HG03045 (cell line): Measurements from ENCODE around the gene SLC9C1.
"Not testable (repeated sequence)": the region's sequence is repeated elsewhere in the genome, so short reads cannot be mapped to it uniquely, and the experiment has no call there.

Source experiments
- ATAC-seq: cut with Tn5 transposase; IDR thresholded peaks from one replicate; pipeline ENCODE4 v1.9.1; 2021; ENCODE audit warnings: mild to moderate bottlenecking, moderate library complexity; ENCODE audit not compliant: unreplicated experiment

The SLC9C1 gene

GRCh38 chr3:112199622-112200316 is 94.2 kb downstream of the SLC9C1 start:
- ATAC-seq, result no peak

DNA sequence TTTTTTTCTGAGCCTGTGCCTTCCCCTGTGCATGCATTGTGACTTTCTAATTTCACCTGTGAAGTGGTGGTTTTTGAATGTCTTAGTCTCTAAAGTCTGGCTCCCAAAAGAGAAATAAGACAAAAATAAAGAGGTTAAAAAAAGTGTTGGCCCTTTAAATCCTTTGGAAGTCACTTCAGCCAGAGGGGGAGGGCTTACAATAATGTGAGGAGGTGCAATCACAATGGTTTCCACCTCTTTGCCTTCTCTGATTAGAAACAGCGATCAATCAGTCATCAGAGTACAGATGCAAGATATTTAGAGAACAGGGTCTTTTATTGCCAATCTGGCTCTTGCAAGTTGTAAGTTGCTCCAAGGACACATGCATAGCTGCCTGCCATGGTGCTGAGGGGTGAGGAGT is 96.9 kb downstream of the SLC9C1 start:
- ATAC-seq, result no peak

DNA sequence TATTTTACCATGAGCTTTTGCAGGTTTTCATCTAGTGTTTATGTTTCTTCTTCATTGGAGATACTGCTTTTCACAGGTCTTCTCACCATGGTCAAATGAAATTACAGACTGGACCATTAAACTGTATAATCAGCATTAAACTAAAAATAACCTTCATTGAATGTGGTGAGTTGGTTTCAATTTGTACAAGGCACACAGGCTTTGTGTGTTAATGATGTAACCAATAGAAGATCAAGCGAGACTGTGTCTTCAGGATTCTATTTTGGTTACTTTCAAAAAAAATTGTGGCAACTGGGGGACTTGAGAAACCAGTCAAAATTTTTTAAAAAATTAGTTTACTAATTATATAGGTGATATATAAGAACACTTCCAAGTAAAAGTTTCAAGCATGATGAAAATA is 106.7 kb downstream of the SLC9C1 start:
- ATAC-seq, result no peak

DNA sequence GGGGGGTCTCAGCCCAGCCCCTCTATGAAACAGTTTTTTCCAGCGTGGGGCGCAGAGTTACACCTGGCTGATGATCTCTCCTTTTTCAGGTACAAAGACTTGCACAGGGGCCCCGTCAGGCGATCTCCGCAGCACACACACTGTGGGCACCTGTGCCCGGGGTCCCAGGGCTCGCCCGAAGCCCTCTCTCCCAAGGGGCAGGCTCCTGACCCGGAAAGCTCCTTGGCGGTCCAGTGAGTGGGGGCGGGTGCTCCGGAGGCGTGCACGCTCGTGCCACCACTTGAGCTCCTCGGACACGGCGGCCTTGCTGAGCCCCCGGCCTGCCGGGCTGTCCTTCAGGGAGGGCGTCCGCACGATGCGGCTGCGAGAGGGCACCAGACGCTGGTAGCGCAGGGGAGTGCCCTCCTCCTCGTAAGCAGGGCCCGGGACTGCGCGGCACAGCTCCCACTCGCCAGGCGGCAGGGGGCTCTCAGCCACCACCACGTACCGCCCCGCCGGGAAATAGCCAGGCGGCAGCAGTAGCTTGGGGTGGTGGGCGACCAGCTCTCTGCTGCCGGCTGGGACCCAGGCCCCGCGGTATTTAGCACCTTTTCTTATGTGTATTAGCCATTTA is 108.5 kb downstream of the SLC9C1 start:
- not testable (repeated sequence) for ATAC-seq

DNA sequence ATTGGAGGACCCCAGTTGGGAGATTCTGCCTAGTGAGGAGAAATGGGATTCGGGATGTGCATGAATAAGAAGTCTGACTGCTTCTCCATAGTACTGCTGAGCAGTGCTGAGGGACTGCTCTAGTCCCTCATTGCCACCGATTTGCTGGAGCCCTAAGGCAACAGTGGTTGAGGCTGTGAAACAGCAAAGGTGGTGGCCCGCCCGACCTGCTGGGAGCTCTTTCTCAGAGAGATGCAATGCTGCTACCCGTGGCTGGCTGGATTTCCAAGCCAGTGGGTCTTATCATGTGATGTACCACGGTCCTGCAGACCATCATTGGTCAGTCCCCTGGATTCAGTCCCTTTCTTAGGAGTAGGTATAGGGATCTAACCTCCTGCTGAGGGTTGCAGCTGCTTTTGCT is 118.4 kb downstream of the SLC9C1 start:
- no peak for ATAC-seq

DNA sequence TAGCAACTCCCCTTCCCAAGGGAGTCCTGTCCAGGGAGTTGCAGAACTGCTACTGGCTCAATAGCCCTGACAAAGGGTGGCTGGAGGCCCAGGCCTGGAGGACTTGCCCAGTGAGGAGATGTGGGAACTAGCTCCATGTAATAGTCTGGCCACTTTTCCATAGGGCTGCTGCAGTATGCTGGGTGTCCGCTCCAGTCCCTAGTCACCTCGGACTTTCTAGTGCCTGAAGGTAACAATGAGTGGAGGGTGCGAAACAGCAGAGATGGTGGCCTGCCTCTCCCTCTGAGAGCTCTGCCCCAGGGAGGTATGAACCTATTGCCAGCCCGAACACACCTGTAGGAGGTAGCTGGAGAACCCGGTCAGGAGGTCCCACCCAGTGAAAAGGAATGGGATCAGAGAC is 119.0 kb downstream of the SLC9C1 start:
- ATAC-seq, result no peak

DNA sequence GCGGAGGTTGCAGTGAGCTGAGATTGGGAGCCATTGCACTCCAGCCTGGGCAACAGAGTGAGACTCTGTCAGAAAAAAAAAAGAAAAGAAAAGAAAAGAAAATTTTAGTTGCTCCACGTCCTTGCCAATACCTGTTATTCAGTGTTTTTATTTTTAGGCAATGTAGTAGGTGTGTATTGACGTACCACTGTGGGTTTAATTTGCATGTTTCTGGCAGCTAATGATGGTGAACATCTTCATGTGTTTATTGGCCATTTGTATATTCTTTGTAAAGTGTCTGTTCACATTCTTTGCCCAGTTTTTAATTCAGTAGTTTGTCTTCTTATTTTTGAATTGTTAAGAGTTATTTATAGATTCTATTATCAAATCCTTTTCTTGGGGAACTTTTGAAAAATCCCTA is 122.9 kb downstream of the SLC9C1 start:
- ATAC-seq, result no peak

- no peak for ATAC-seq
These were observed 124.0 kb downstream of the SLC9C1 start for GRCh38 chr3:112170046-112170445.

- ATAC-seq, result peak; percentile 57
These were observed 126.3 kb downstream of the SLC9C1 start for GRCh38 chr3:112167758-112168157.

DNA sequence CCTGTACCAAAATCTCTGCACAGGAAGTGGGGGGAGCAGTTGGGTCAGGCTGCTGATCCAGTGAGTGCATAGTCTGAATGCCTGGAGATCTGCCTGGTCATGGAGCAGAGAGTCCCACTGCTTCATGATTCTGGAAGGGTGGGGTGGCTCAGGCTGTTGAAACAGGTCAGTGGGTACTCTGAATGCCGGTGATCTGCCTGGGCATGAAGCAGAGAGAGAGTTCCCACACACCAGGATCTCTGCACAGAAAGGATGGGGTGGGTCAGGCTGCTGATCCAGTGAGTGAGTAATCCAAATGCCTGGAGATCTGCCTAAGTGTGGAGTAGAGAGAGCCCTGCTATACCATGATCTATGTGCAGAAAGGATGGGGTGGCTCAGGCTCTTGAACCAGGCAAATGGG is 144.9 kb downstream of the SLC9C1 start:
- no peak for ATAC-seq

DNA sequence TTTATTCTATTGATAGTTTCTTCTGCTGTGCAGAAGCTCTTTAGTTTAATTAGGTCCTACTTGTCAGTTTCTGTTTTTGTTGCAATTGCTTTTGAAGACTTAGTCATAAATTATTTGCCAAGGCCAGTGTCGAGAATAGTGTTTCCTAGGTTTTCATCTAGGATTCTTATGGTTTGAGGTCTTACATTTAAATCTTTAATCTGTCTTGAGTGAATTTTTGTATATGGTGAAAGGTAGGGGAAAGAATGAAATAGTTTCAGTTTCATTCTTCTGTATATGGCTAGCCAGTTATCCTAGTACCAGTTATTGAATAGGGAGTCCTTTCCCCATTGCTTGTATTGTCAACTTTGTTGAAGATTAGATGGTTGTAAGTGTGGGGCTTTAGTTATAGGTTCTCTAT is 150.3 kb downstream of the SLC9C1 start:
- ATAC-seq, result no peak

DNA sequence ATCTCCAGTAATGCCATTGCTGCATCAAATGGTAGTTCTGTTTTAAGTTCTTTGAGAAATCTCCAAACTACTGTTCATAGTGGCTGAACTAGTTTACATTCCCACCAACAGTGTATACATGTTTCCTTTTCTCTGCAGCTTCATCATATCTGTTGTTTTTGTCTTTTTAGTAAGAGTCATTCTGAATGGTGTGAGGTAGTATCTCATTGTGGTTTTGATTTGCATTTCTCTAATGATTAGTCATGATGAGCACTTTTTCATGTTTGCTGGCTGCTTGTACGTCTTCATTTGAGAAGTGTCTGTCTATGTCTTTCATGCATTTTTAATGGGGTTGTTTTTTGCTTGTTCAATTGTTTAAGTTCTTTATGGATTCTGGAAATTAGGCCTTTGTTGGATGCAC is 150.8 kb downstream of the SLC9C1 start:
- ATAC-seq, result no peak

GRCh38 chr3:112141293-112141692 is 152.7 kb downstream of the SLC9C1 start:
- no peak for ATAC-seq

DNA sequence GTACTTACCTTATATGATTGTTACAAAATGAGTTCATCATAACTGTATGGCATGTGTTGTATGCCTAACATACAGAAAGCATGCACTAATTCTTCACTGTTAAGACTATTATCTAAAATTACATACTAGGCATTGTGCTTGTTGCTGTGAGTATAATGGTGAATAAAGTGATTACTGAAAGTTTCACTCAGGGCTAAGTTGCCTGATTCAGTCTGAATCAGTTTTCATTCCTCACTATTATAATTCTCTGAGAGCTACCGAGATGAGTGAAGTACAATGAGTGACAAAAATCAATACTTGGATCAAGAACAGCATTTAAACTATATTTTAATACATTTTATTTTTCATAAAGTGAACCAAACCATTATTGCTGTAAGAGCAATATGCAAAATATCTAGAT is 153.4 kb downstream of the SLC9C1 start:
- ATAC-seq, result no peak

DNA sequence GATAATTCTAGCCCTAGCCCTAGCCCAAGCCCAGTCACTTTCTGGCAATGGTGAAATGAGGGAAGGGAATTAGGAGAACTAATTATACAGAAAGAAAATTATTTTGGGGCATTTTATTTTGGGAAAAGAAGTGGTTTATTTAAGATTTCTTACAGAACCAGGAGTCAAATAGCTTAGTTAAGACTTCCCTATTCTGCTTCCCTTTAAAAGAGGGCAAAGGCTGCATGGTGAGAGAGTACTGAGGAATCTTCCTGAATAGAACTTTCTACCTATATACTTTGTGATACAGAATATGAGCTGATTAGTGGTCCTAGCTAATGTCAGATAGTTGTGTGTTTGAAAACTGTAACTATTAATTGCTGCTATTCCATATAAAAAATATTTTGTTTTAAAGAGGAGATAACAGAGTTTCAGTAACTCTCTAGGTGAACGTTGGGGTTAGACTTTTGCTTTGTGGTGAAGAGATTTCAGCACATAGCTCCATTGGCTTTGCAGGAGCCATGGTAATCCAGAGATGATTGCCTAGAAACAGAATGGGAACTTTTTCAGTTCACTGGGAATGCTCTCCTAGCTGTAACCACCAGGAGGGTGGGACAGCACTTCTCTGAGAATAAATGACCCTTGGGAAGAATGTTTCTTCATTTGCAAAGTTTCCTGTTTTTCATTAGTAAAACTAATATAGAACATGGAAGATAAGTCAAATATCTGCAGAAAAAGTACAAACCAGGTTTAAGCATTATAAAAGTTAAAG is 155.6 kb downstream of the SLC9C1 start:
- no peak for ATAC-seq

GRCh38 chr3:112137781-112138180 is 156.2 kb downstream of the SLC9C1 start:
- ATAC-seq, result no peak

DNA sequence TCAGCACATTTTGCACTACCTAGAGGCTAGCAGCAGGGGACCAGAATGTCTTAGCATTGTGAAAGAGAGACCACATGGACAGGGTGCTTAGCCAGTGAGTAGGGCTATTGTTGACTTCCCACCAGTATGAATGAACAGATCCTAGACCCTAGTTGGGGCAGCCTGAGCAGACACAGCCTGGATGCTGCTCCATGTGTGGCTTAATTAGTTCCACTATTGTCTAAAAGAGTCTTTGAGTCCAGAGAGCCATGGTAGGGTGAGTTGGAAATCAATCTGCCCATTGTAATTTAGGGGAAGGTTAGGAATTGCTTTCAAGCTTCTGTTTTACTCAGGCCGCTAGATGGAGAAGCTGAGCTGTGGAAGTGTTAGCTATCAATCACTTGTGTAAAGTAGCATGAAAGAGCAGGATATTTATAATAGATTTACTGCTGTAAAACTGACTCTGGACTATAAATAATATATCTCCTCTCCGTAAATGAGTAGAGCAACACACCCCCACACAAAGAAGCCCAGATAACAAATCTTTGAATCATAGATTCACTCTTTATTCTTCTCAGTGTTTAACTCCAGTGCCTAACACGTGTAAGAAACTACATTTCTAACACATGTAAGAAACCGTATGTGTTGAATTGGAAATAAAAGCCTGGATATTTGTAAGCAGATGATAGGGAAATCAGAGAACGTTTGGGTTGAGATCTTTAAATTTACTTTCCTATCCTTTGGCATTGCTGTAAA is 156.9 kb downstream of the SLC9C1 start:
- no peak for ATAC-seq

- no peak for ATAC-seq
These were observed 158.0 kb downstream of the SLC9C1 start for GRCh38 chr3:112136046-112136445.

DNA sequence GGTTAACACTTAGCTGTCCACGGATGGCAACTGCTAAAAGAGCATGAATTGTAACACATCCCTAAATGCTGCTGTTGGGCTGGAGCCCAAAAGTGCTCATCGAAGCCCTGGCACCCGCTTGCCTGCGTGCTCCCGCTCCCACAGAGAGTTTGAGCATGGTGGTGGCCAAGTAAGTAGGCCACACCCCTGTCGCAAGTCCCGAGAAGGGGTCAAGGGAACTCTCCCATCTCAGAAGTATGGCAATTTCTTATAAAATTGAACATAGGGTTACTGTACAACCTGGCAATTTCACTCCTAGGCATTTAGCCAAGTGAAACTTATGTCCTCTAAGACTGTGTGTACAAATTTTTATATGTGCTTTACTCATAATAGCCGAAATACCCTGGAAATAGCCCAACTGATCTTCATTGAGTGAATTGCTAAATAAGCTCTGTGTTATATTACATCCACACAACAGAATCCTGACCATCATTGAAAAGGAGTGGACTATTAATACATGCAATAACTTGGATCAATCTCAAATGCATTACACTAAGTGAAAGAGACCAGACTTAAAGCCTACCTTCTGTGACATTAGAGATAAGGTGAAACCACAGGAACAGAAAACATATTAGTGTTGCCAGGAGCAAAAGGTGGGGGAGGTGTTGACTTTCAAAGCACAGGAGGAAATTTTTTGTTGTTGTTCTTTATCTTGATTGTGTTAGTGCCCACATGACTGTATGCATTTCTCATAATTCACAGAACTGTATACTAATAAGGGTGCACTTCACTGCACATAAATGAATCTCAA is 159.5 kb downstream of the SLC9C1 start:
- ATAC-seq, result no peak

- no peak for ATAC-seq
These were observed 160.2 kb downstream of the SLC9C1 start for GRCh38 chr3:112133626-112134334.
